ENCODE data around the gene NRXN3. TPM values are rescaled to one million over a fixed set of nuclear protein-coding genes. Genes with fewer than 3 reads are reported as not detected.

NRXN3 gene
- total RNA-seq, 1 experiment from 2014 or later, result not detected

- H3K27me3 ChIP-seq (ENCODE audit: control insufficient read depth, insufficient read depth, low read length), result no peaks in the 10 kb centered on the region
- H3K27ac ChIP-seq (ENCODE audit: low read length), result no peak overlapping the region
- no peaks in the 10 kb centered on the region for H3K4me1 ChIP-seq (ENCODE audit: control insufficient read depth, insufficient read depth, low read length)
- intact Hi-C loops (cut with micrococcal nuclease; ENCODE audit: unreplicated experiment) (no loop called here), in situ Hi-C loops (cut with HindIII; ENCODE audit: low pct_unique_long_range_greater_than_20kb, low sequenced_read_pairs) (no loop called here)
- TF ChIP-seq SIN3A (IDR thresholded peaks at IDR 0.05; ENCODE audit: borderline replicate concordance, insufficient read depth, low read depth, low read length), result no peak
- TF ChIP-seq REST (IDR thresholded peaks at IDR 0.05; ENCODE audit: insufficient read depth in 1 of 2, low read depth in 2 of 2, low read length in 1 of 2), result no peak
- TF ChIP-seq POLR2AphosphoS5 (IDR thresholded peaks at IDR 0.05; ENCODE audit: low read depth, low read length), result no peak
- no peak for TF ChIP-seq CTCF (IDR thresholded peaks at IDR 0.05)
- TF ChIP-seq TCF7L2 (IDR thresholded peaks at IDR 0.05; ENCODE audit: low read depth, low read length), result no peak
- no TSS peak for BruUV-seq (replicated peaks)
- no peaks in the 10 kb centered on the region for H3K9me3 ChIP-seq (ENCODE audit: control insufficient read depth, insufficient read depth, low read depth, low read length)
- DNase-seq (ENCODE audit: low read depth, low spot score) (no peak), ATAC-seq (no peak)
- ChIA-PET CTCF (no interaction called here), POLR2A (interaction anchor here (0.7 kb wide), 1 partner anchor 13 kb away, joined by 6 read pairs; no protein-coding TSS in a partner anchor)
- no peaks in the 10 kb centered on the region for H3K36me3 ChIP-seq (ENCODE audit: control insufficient read depth, insufficient read depth, low read length)
- H3K4me3 ChIP-seq (ENCODE audit: low read depth in 2 of 2, low read length in 2 of 2), result no peak overlapping the region
These were observed 422.5 kb downstream of the NRXN3 start for GRCh38 chr14:78592616-78593219.

- no peak overlapping the region for H3K27ac ChIP-seq (ENCODE audit: low read length)
- intact Hi-C loops (cut with micrococcal nuclease; ENCODE audit: unreplicated experiment) (no loop called here), in situ Hi-C loops (cut with HindIII; ENCODE audit: low pct_unique_long_range_greater_than_20kb, low sequenced_read_pairs) (no loop called here)
- no peaks in the 10 kb centered on the region for H3K27me3 ChIP-seq (ENCODE audit: control insufficient read depth, insufficient read depth, low read length)
- no peaks in the 10 kb centered on the region for H3K9me3 ChIP-seq (ENCODE audit: control insufficient read depth, insufficient read depth, low read depth, low read length)
- ATAC-seq, result no peak
- CTCF ChIA-PET, result no interaction called here
- POLR2A ChIA-PET, result no interaction called here
- H3K36me3 ChIP-seq (ENCODE audit: control insufficient read depth, insufficient read depth, low read length), result no peaks in the 10 kb centered on the region
- no peak for DNase-seq (ENCODE audit: low read depth, low spot score)
- BruUV-seq (replicated peaks), result no TSS peak
- no peaks in the 10 kb centered on the region for H3K4me1 ChIP-seq (ENCODE audit: control insufficient read depth, insufficient read depth, low read length)
- no peak for TF ChIP-seq CTCF (IDR thresholded peaks at IDR 0.05)
- no peak for TF ChIP-seq POLR2AphosphoS5 (IDR thresholded peaks at IDR 0.05; ENCODE audit: low read depth, low read length)
- TF ChIP-seq SIN3A (IDR thresholded peaks at IDR 0.05; ENCODE audit: borderline replicate concordance, insufficient read depth, low read depth, low read length), result no peak
- no peak overlapping the region for H3K4me3 ChIP-seq (ENCODE audit: low read depth in 2 of 2, low read length in 2 of 2)
These were observed 423.8 kb downstream of the NRXN3 start for GRCh38 chr14:78593949-78594348.

All from Panc1 (cell line).